ACC112 (cell line): ENCODE results near the gene ALDH1L2.
"Not testable (repeated sequence)": the region's sequence is repeated elsewhere in the genome, so short reads cannot be mapped to it uniquely, and the experiment has no call there.

Experiments used
- H2AFZ ChIP-seq: fragments of 200-600 bp; sonication (generic); one replicate; pipeline ENCODE4 v1.6.0; 2017; ENCODE audit warnings: antibody characterized with exemption, low read length; ENCODE audit not compliant: unreplicated experiment
- H3K27ac ChIP-seq: fragments of 200-600 bp; sonication (generic); 2 replicates; pipeline ENCODE4 v1.5.1; 2014; ENCODE audit warnings: low read depth, mild to moderate bottlenecking, antibody characterized with exemption, low read length, moderate library complexity
- H3K27me3 ChIP-seq: fragments of 200-600 bp; sonication (generic); 2 replicates; pipeline ENCODE4 v1.6.1; 2014; ENCODE audit warnings: mild to moderate bottlenecking, antibody characterized with exemption, low read length, moderate library complexity, mixed read lengths; ENCODE audit not compliant: insufficient read depth
- H3K36me3 ChIP-seq: fragments of 200-600 bp; sonication (generic); 2 replicates; pipeline ENCODE4 v1.6.1; 2016; ENCODE audit warnings: mild to moderate bottlenecking, antibody characterized with exemption, low read length, moderate library complexity, mixed read lengths; ENCODE audit not compliant: insufficient read depth
- H3K4me1 ChIP-seq: fragments of 200-600 bp; sonication (generic); one replicate; pipeline ENCODE4 v1.6.1; 2016; ENCODE audit warnings: low read length, mixed read lengths; ENCODE audit not compliant: insufficient read depth, unreplicated experiment, control insufficient read depth
- H3K4me3 ChIP-seq: fragments of 200-600 bp; sonication (generic); 2 replicates; pipeline ENCODE4 v1.5.1; 2014; ENCODE audit warnings: mild to moderate bottlenecking, low read depth, low read length
- H3K79me2 ChIP-seq: fragments of 200-600 bp; sonication (generic); one replicate; pipeline ENCODE4 v1.6.0; 2016; ENCODE audit warnings: low read length; ENCODE audit not compliant: control insufficient read depth, unreplicated experiment, insufficient read depth

Gene ALDH1L2

GRCh38 chr12:105102673-105103072, 18.4 kb upstream of the ALDH1L2 start:
- Histone ChIP-seq H3K36me3 (no peaks in the 10 kb centered on the region), H3K27me3 (no peaks in the 10 kb centered on the region), H3K27ac (no peak overlapping the region), H3K79me2 (peaks cover under 1% of the 10 kb centered on the region), H3K4me1 (peaks cover 16% of the 10 kb centered on the region), H3K4me3 (no peak overlapping the region), H2AFZ (no peak overlapping the region)

GRCh38 chr12:105100998-105101397, 16.7 kb upstream of the ALDH1L2 start:
- H3K27me3 ChIP-seq = no peaks in the 10 kb centered on the region
- H3K79me2 ChIP-seq = no peaks in the 10 kb centered on the region
- H3K4me3 ChIP-seq = no peak overlapping the region; the same call in 1 of the 2 replicates
- H3K27ac ChIP-seq = peak overlapping the region; percentile 22; the same call in 1 of the 2 replicates
- peak overlapping the region; percentile 44 for H2AFZ ChIP-seq
- no peaks in the 10 kb centered on the region for H3K36me3 ChIP-seq
- H3K4me1 ChIP-seq = peaks cover 10% of the 10 kb centered on the region

GRCh38 chr12:105100207-105100985, 16.1 kb upstream of the ALDH1L2 start:
- Histone ChIP-seq H3K27me3 (no peaks in the 10 kb centered on the region), H3K4me3 (peak overlapping the region; percentile 59), H3K79me2 (no peaks in the 10 kb centered on the region), H3K36me3 (no peaks in the 10 kb centered on the region), H3K4me1 (peaks cover 10% of the 10 kb centered on the region), H2AFZ (peak overlapping the region; percentile 44), H3K27ac (peak overlapping the region; percentile 22; the same call in 1 of the 2 replicates)

GRCh38 chr12:105099356-105099755, 15.1 kb upstream of the ALDH1L2 start:
- Histone ChIP-seq H3K79me2 (no peaks in the 10 kb centered on the region), H3K4me1 (peaks cover 10% of the 10 kb centered on the region), H2AFZ (no peak overlapping the region), H3K27me3 (no peaks in the 10 kb centered on the region), H3K4me3 (no peak overlapping the region), H3K27ac (no peak overlapping the region), H3K36me3 (no peaks in the 10 kb centered on the region)

GRCh38 chr12:105095338-105095737, 11.1 kb upstream of the ALDH1L2 start:
- not testable (repeated sequence) for H2AFZ ChIP-seq, H3K4me3 ChIP-seq, H3K4me1 ChIP-seq, H3K79me2 ChIP-seq, H3K36me3 ChIP-seq, H3K27ac ChIP-seq
- H3K27me3 ChIP-seq = peaks cover 13% of the 10 kb centered on the region; the same call in 1 of the 2 replicates

GRCh38 chr12:105092336-105092735, 8.1 kb upstream of the ALDH1L2 start:
- H3K36me3 ChIP-seq = no peaks in the 10 kb centered on the region
- H3K27ac ChIP-seq = no peak overlapping the region
- H3K4me3 ChIP-seq = no peak overlapping the region
- H3K4me1 ChIP-seq = no peaks in the 10 kb centered on the region
- H2AFZ ChIP-seq = no peak overlapping the region
- peaks cover 13% of the 10 kb centered on the region; the same call in 1 of the 2 replicates for H3K27me3 ChIP-seq
- no peaks in the 10 kb centered on the region for H3K79me2 ChIP-seq

GRCh38 chr12:105091476-105092206, 7.4 kb upstream of the ALDH1L2 start:
- no peaks in the 10 kb centered on the region for H3K36me3 ChIP-seq
- H3K4me1 ChIP-seq = no peaks in the 10 kb centered on the region
- no peaks in the 10 kb centered on the region for H3K79me2 ChIP-seq
- H2AFZ ChIP-seq = no peak overlapping the region
- H3K27ac ChIP-seq = no peak overlapping the region
- no peak overlapping the region for H3K4me3 ChIP-seq
- peaks cover 13% of the 10 kb centered on the region; the same call in 1 of the 2 replicates for H3K27me3 ChIP-seq

GRCh38 chr12:105090361-105090760, 6.1 kb upstream of the ALDH1L2 start:
- peaks cover 13% of the 10 kb centered on the region; the same call in 1 of the 2 replicates for H3K27me3 ChIP-seq
- H2AFZ ChIP-seq = no peak overlapping the region
- no peak overlapping the region for H3K27ac ChIP-seq
- H3K36me3 ChIP-seq = no peaks in the 10 kb centered on the region
- H3K4me1 ChIP-seq = no peaks in the 10 kb centered on the region
- H3K4me3 ChIP-seq = no peak overlapping the region
- no peaks in the 10 kb centered on the region for H3K79me2 ChIP-seq

GRCh38 chr12:105089817-105090216, 5.6 kb upstream of the ALDH1L2 start:
- H3K27me3 ChIP-seq = peaks cover 13% of the 10 kb centered on the region; the same call in 1 of the 2 replicates
- H3K36me3 ChIP-seq = no peaks in the 10 kb centered on the region
- H3K27ac ChIP-seq = no peak overlapping the region
- no peaks in the 10 kb centered on the region for H3K79me2 ChIP-seq
- no peaks in the 10 kb centered on the region for H3K4me1 ChIP-seq
- H3K4me3 ChIP-seq = no peak overlapping the region
- H2AFZ ChIP-seq = no peak overlapping the region

- no peak overlapping the region for H2AFZ ChIP-seq
- H3K79me2 ChIP-seq = peaks cover 27% of the 10 kb centered on the region
- H3K27ac ChIP-seq = no peak overlapping the region
- no peak overlapping the region for H3K4me3 ChIP-seq
- H3K27me3 ChIP-seq = no peaks in the 10 kb centered on the region
- peaks cover 19% of the 10 kb centered on the region for H3K4me1 ChIP-seq
- peaks cover 4% of the 10 kb centered on the region for H3K36me3 ChIP-seq
Measured at GRCh38 chr12:105085501-105085900, 1.2 kb upstream of the ALDH1L2 start.
